H9 (cell line): ENCODE data around the gene CSTPP1. TPM values are rescaled to one million over a fixed set of nuclear protein-coding genes. Genes with fewer than 3 reads are reported as not detected.

Experiments
- DNase-seq: peaks from one replicate; pipeline ENCODE4 v3.0.0-alpha.2; 2017
- H2AFZ ChIP-seq: one replicate; pipeline ENCODE4 v1.6.1; 2013; ENCODE audit warnings: mild to moderate bottlenecking, low read length, control low read depth, moderate library complexity
- H2AK5ac ChIP-seq: 2 replicates; pipeline ENCODE4 v1.6.1; 2013; ENCODE audit warnings: low read length, control low read depth, mixed read lengths; ENCODE audit not compliant: insufficient read length
- H2BK120ac ChIP-seq: one replicate; pipeline ENCODE4 v1.6.1; 2013; ENCODE audit warnings: low read depth, mild to moderate bottlenecking, low read length, control low read depth, inconsistent platforms; ENCODE audit not compliant: poor library complexity, severe bottlenecking
- H2BK12ac ChIP-seq: 2 replicates; pipeline ENCODE4 v1.6.1; 2013; ENCODE audit warnings: low read length, control low read depth, mixed read lengths, low read depth; ENCODE audit not compliant: insufficient read length
- H2BK15ac ChIP-seq: 2 replicates; pipeline ENCODE4 v1.6.1; 2013; ENCODE audit warnings: low read depth, low read length, control low read depth
- H2BK20ac ChIP-seq: one replicate; pipeline ENCODE4 v1.6.1; 2013; ENCODE audit warnings: low read depth, mild to moderate bottlenecking, low read length, control low read depth, inconsistent platforms; ENCODE audit not compliant: poor library complexity, severe bottlenecking
- H2BK5ac ChIP-seq: 2 replicates; pipeline ENCODE4 v1.6.1; 2013; ENCODE audit warnings: low read length, control low read depth, mixed read lengths; ENCODE audit not compliant: insufficient read length
- H3K14ac ChIP-seq: 2 replicates; pipeline ENCODE4 v1.6.1; 2013; ENCODE audit warnings: low read length, control low read depth; ENCODE audit not compliant: insufficient read depth
- H3K18ac ChIP-seq: 2 replicates; pipeline ENCODE4 v1.6.1; 2013; ENCODE audit warnings: low read depth, mild to moderate bottlenecking, mixed read lengths, low read length, control low read depth; ENCODE audit not compliant: insufficient read length
- H3K23ac ChIP-seq: 2 replicates; pipeline ENCODE4 v1.6.1; 2013; ENCODE audit warnings: low read length, control low read depth, mixed read lengths, low read depth; ENCODE audit not compliant: insufficient read length
- H3K23me2 ChIP-seq: 2 replicates; pipeline ENCODE4 v1.6.1; 2013; ENCODE audit warnings: low read depth, mild to moderate bottlenecking, mixed read lengths, low read length, control low read depth; ENCODE audit not compliant: insufficient read length, poor library complexity, severe bottlenecking
- H3K27ac ChIP-seq: 2 replicates; pipeline ENCODE4 v1.5.1; 2013; ENCODE audit warnings: low read length, control low read depth, mixed read lengths, low read depth; ENCODE audit not compliant: insufficient read length
- H3K27me3 ChIP-seq: 2 replicates; pipeline ENCODE4 v1.6.1; 2013; ENCODE audit warnings: low read length, control low read depth, inconsistent platforms; ENCODE audit not compliant: insufficient read depth
- H3K4ac ChIP-seq: 2 replicates; pipeline ENCODE4 v1.6.1; 2013; ENCODE audit warnings: low read depth, mild to moderate bottlenecking, control low read depth, inconsistent platforms, low read length, moderate library complexity
- H3K4me1 ChIP-seq: 2 replicates; pipeline ENCODE4 v1.6.1; 2013; ENCODE audit warnings: low read length, control low read depth, inconsistent platforms; ENCODE audit not compliant: insufficient read depth
- H3K4me2 ChIP-seq: 2 replicates; pipeline ENCODE4 v1.6.1; 2013; ENCODE audit warnings: low read length, control low read depth, mixed read lengths; ENCODE audit not compliant: insufficient read length, insufficient read depth
- H3K56ac ChIP-seq: 2 replicates; pipeline ENCODE4 v1.6.1; 2013; ENCODE audit warnings: low read depth, mild to moderate bottlenecking, mixed read lengths, low read length, control low read depth; ENCODE audit not compliant: insufficient read length
- H3K79me1 ChIP-seq: 2 replicates; pipeline ENCODE4 v1.6.1; 2013; ENCODE audit warnings: low read depth, mild to moderate bottlenecking, moderate library complexity, low read length, control low read depth, inconsistent platforms; ENCODE audit not compliant: insufficient read depth, poor library complexity, severe bottlenecking
- H3K79me2 ChIP-seq: 2 replicates; pipeline ENCODE4 v1.6.1; 2013; ENCODE audit warnings: low read length, control low read depth, inconsistent platforms; ENCODE audit not compliant: insufficient read depth
- H3K9ac ChIP-seq: 2 replicates; pipeline ENCODE4 v1.6.1; 2013; ENCODE audit warnings: low read length, control low read depth, mixed read lengths; ENCODE audit not compliant: insufficient read length; ENCODE audit errors: extremely low read depth
- H3K9me3 ChIP-seq: one replicate; pipeline ENCODE4 v1.6.1; 2013; ENCODE audit warnings: low read depth, low read length, inconsistent platforms; ENCODE audit not compliant: control insufficient read depth
- H3T11ph ChIP-seq: one replicate; pipeline ENCODE4 v1.6.1; 2013; ENCODE audit warnings: mild to moderate bottlenecking, low read length, control low read depth, inconsistent platforms
- H4K20me1 ChIP-seq: one replicate; pipeline ENCODE4 v1.6.1; 2013; ENCODE audit not compliant: control insufficient read depth, insufficient read length, insufficient read depth
- H4K5ac ChIP-seq: 2 replicates; pipeline ENCODE4 v1.6.1; 2013; ENCODE audit warnings: low read depth, mild to moderate bottlenecking, mixed read lengths, low read length, control low read depth; ENCODE audit not compliant: insufficient read length
- H4K8ac ChIP-seq: replicated peaks from 2 replicates; pipeline ENCODE4 v1.6.1; 2013; ENCODE audit warnings: low read length, control low read depth, mixed read lengths, low read depth; ENCODE audit not compliant: insufficient read length
- H4K91ac ChIP-seq: 2 replicates; pipeline ENCODE4 v1.6.1; 2013; ENCODE audit warnings: low read depth, mild to moderate bottlenecking, moderate library complexity, mixed read lengths, low read length, control low read depth; ENCODE audit not compliant: insufficient read length
- H3K27ac Mint-ChIP-seq, 3 experiments: 2 replicates in 2 of 3; 3 replicates in 1 of 3; pipeline ENCODE4 v1.8.0; 2020 to 2021; ENCODE audit warnings: mixed read lengths in 3 of 3, mild to moderate bottlenecking in 1 of 3, moderate library complexity in 1 of 3
- H3K27me3 Mint-ChIP-seq: 2 replicates; pipeline ENCODE4 v1.8.0; 2021; ENCODE audit warnings: low read depth, mild to moderate bottlenecking, moderate library complexity, mixed read lengths
- H3K36me3 Mint-ChIP-seq, 3 experiments: 2 replicates in 2 of 3; 3 replicates in 1 of 3; pipeline ENCODE4 v1.8.0; 2020 to 2021; ENCODE audit warnings: low read depth in 3 of 3, mixed read lengths in 3 of 3; ENCODE audit not compliant: insufficient read depth in 1 of 3
- H3K4me1 Mint-ChIP-seq, 2 experiments: 2 replicates each; pipeline ENCODE4 v1.8.0; 2020; ENCODE audit warnings: mixed read lengths in 2 of 2
- H3K4me3 Mint-ChIP-seq, 2 experiments: 2 replicates in 1 of 2; 3 replicates in 1 of 2; pipeline ENCODE4 v1.8.0; 2020 to 2021; ENCODE audit warnings: mild to moderate bottlenecking in 2 of 2, mixed read lengths in 2 of 2, moderate library complexity in 1 of 2
- H3K9me3 Mint-ChIP-seq, 2 experiments: 2 replicates in 1 of 2; 3 replicates in 1 of 2; pipeline ENCODE4 v1.8.0; 2020; ENCODE audit warnings: mild to moderate bottlenecking in 2 of 2, mixed read lengths in 2 of 2, moderate library complexity in 1 of 2
- WGBS: extraction: QIAGEN DNeasy Blood & Tissue Kit; methylation state at CpG from one replicate; pipeline ENCODE4 v1.1.7; 2013; ENCODE audit warnings: missing lambda C conversion rate, low lambda C conversion rate, mixed read lengths; ENCODE audit not compliant: insufficient read length; ENCODE audit errors: extremely low coverage; 5-methylcytosine and 5-hydroxymethylcytosine counted together
- total RNA-seq: library from RNA; stranded (reverse); gene quantifications from 2 replicates; pipeline ENCODE4 v1.2.1, GENCODE V29; 2021
- TF ChIP-seq, protein P1 (sequence below): fragments of 200-600 bp; sonication (generic); conservative IDR thresholded peaks from 3 replicates; pipeline ENCODE4 v1.8.0; 2021; ENCODE audit warnings: antibody characterized with exemption, mild to moderate bottlenecking

The CSTPP1 gene
- total RNA-seq, 1 experiment from 2014 or later, result 21.2 TPM

GRCh38 chr11:47156951-47157350 lies 220.4 kb downstream of the CSTPP1 start:
- WGBS, result no CpG with 5 or more reads among the region's 20 CpGs

More at GRCh38 chr11:47156951-47157350, 220.4 kb downstream of the CSTPP1 start:
- H2BK5ac ChIP-seq, result no peak overlapping the region
- no peak overlapping the region for H2BK15ac ChIP-seq
- no peak overlapping the region for H2BK12ac ChIP-seq
- H3K18ac ChIP-seq, result no peak overlapping the region
- Mint-ChIP-seq H3K4me3 (no peak overlapping the region), H3K9me3 (no peaks in the 10 kb centered on the region; a peak in 1 of 5 replicates), H3K27ac (no peak overlapping the region), H3K27me3 (no peaks in the 10 kb centered on the region; the same call in 1 of the 2 replicates), H3K4me1 (peaks cover 24 to 35% of the 10 kb centered on the region in 2 experiments), H3K36me3 (peaks cover 0 to 2% (median 0%) of the 10 kb centered on the region in 3 experiments; a peak in 1 of 7 replicates)
- H3T11ph ChIP-seq, result no peak overlapping the region
- H3K56ac ChIP-seq, result no peak overlapping the region
- no peak overlapping the region for H4K8ac ChIP-seq
- H3K23me2 ChIP-seq, result no peaks in the 10 kb centered on the region
- H3K9ac ChIP-seq, result no peak overlapping the region
- no peaks in the 10 kb centered on the region for H3K79me2 ChIP-seq
- H3K79me1 ChIP-seq, result no peaks in the 10 kb centered on the region
- no peak overlapping the region for H4K91ac ChIP-seq
- H3K4ac ChIP-seq, result no peak overlapping the region
- no peaks in the 10 kb centered on the region for H4K20me1 ChIP-seq
- no peak overlapping the region for H2AK5ac ChIP-seq
- H2AFZ ChIP-seq, result no peak overlapping the region
- H3K9me3 ChIP-seq, result no peaks in the 10 kb centered on the region
- TF ChIP-seq, protein P1, sequence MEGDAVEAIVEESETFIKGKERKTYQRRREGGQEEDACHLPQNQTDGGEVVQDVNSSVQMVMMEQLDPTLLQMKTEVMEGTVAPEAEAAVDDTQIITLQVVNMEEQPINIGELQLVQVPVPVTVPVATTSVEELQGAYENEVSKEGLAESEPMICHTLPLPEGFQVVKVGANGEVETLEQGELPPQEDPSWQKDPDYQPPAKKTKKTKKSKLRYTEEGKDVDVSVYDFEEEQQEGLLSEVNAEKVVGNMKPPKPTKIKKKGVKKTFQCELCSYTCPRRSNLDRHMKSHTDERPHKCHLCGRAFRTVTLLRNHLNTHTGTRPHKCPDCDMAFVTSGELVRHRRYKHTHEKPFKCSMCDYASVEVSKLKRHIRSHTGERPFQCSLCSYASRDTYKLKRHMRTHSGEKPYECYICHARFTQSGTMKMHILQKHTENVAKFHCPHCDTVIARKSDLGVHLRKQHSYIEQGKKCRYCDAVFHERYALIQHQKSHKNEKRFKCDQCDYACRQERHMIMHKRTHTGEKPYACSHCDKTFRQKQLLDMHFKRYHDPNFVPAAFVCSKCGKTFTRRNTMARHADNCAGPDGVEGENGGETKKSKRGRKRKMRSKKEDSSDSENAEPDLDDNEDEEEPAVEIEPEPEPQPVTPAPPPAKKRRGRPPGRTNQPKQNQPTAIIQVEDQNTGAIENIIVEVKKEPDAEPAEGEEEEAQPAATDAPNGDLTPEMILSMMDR, result no peak
- no peak overlapping the region for H2BK20ac ChIP-seq
- no peak overlapping the region for H3K23ac ChIP-seq
- H3K14ac ChIP-seq, result no peak overlapping the region; the same call in 1 of the 2 replicates
- H3K27me3 ChIP-seq, result no peaks in the 10 kb centered on the region
- no peak for DNase-seq
- peaks cover 3% of the 10 kb centered on the region; the same call in 1 of the 2 replicates for H3K4me1 ChIP-seq
- no peak overlapping the region for H2BK120ac ChIP-seq
- H3K27ac ChIP-seq, result no peak overlapping the region
- no peak overlapping the region for H3K4me2 ChIP-seq
- no peak overlapping the region for H4K5ac ChIP-seq
